Cardiac muscle cell (in vitro differentiated cells and primary cell): Measurements from ENCODE around the gene DPP8. TPM values are rescaled to one million over a fixed set of nuclear protein-coding genes. Genes with fewer than 3 reads are reported as not detected.

Source experiments
- DNase-seq, 2 donors: peaks; one replicate each; pipeline versions ENCODE4 v3.0.0 to v3.0.0-alpha.2; 2010 to 2017; ENCODE audit warnings: low read depth in 1 of 2, low spot score in 1 of 2
- H3K27ac ChIP-seq: fragments of 200-600 bp; sonication (generic); 2 replicates; pipeline ENCODE4 v1.5.1; 2016
- H3K27me3 ChIP-seq: fragments of 200-600 bp; sonication (generic); 2 replicates; pipeline ENCODE4 v1.6.0; 2016; ENCODE audit warnings: control low read depth
- H3K36me3 ChIP-seq: fragments of 200-600 bp; sonication (generic); 2 replicates; pipeline ENCODE4 v1.5.1; 2016; ENCODE audit warnings: control low read depth
- H3K4me1 ChIP-seq: fragments of 200-600 bp; sonication (generic); 2 replicates; pipeline ENCODE4 v1.8.1; 2017; ENCODE audit warnings: low read depth, mild to moderate bottlenecking, mixed run types
- H3K4me3 ChIP-seq: fragments of 200-600 bp; sonication (generic); 2 replicates; pipeline ENCODE4 v1.5.1; 2016; ENCODE audit warnings: mild to moderate bottlenecking
- H3K9me3 ChIP-seq: fragments of 200-600 bp; sonication (generic); 2 replicates; pipeline ENCODE4 v1.5.1; 2017; ENCODE audit warnings: low read depth, mild to moderate bottlenecking, control low read depth
- polyA plus RNA-seq: library from polyadenylated mRNA; unstranded; fragments of >200 nt; fragmentation: Nextera tagmentation; extraction: Ambion mirVana; gene quantifications from 2 replicates; pipeline ENCODE4 v1.2.1, GENCODE V29; 2016
- total RNA-seq: library from RNA; depleted of rRNA; stranded (reverse); fragments of >200 nt; gene quantifications from 2 replicates; pipeline ENCODE4 v1.2.3, GENCODE V29; 2016
- TF ChIP-seq, protein P1 (sequence below): IDR thresholded peaks from 2 replicates; pipeline ENCODE4 v1.5.1; 2012; ENCODE audit warnings: low read depth, mild to moderate bottlenecking, low read length

DPP8 gene
- total RNA-seq: 21.4 and 25.3 TPM in 2 replicates
- polyA plus RNA-seq: 23.2 and 29.9 TPM in 2 replicates

DNA sequence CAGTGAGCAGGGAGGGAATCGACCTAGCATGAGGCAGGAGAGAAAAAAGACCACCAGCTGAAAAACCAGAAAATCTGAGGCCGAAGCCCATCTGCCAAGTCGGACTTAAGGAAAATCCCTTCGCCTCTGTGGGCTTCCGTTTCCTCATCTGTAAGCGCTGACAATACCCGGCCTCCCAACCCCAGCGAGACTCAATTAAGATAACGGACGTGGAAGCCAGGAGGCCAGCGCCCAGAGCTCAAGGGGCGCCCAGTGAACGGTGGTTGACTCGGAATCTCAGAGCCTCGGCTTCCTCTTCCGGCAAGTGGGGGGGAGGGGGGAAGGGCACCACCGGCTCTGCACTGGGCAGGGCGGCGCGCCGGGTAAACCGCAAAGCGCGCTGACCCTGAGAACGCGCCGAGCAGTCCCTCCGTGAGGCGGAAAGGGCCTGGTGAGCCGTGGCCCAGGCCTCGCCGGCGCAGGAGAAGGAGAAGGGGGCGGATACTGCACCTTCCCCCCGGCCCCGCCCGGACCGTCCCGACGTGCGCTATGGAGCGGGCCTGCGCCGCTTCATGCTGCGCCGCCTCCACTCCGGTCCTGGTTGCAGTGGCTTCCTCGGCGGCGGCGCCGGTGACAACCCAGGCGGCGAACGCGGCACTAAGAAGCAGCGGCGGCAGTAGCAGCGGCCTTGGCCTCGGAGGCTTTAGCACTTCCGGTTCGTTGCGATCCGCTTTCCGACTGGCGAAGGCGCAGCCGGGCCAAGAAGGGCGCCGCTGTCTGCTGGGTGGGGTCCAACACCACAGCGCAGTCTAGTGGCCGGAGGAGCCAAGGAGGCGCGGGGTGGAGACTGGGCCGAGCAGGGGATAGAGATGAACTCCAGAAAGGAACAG, at the start of gene DPP8:
Gene DPP8 (minus strand): TSS at position 693 of the 869 bp plus-strand sequence. CDS start 5,136 bp downstream, outside the sequence.
- peak; percentile 96 for DNase-seq
- peaks cover 10% of the 10 kb centered on the region for H3K4me1 ChIP-seq
- peak within 1 kb of the TSS; percentile 95 for H3K4me3 ChIP-seq
- H3K9me3 ChIP-seq: no peaks in the 10 kb centered on the region
- TF ChIP-seq, protein P1, sequence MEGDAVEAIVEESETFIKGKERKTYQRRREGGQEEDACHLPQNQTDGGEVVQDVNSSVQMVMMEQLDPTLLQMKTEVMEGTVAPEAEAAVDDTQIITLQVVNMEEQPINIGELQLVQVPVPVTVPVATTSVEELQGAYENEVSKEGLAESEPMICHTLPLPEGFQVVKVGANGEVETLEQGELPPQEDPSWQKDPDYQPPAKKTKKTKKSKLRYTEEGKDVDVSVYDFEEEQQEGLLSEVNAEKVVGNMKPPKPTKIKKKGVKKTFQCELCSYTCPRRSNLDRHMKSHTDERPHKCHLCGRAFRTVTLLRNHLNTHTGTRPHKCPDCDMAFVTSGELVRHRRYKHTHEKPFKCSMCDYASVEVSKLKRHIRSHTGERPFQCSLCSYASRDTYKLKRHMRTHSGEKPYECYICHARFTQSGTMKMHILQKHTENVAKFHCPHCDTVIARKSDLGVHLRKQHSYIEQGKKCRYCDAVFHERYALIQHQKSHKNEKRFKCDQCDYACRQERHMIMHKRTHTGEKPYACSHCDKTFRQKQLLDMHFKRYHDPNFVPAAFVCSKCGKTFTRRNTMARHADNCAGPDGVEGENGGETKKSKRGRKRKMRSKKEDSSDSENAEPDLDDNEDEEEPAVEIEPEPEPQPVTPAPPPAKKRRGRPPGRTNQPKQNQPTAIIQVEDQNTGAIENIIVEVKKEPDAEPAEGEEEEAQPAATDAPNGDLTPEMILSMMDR: peak; percentile 96
- H3K36me3 ChIP-seq: peaks cover 4% of the 10 kb centered on the region
- peak within 1 kb of the TSS; percentile 95 for H3K27ac ChIP-seq
- no peaks in the 10 kb centered on the region for H3K27me3 ChIP-seq

DNA sequence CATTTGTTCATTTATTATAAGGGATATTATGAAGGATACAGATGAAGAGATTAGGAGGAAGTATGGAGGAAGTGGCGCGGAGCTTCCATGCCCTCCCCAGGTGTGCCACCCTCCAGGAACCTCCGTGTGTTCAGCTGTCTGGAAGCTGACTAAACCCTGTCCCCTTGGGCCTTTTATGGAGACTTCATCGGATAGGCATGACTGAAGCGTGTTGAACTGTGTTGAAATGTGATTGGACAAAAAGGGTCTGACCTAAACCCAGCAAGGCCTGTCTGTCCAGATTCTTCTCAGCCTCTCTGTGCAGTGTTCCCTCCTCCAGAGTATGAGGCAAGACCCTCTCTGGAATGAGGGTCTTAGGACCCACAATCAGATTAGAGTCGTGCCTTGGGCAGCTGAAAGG, 44.4 kb upstream of the DPP8 start:
- Histone ChIP-seq H3K4me3 (no peak overlapping the region), H3K27me3 (no peaks in the 10 kb centered on the region), H3K9me3 (no peaks in the 10 kb centered on the region), H3K36me3 (peaks cover 40% of the 10 kb centered on the region), H3K27ac (no peak overlapping the region), H3K4me1 (no peaks in the 10 kb centered on the region)
- TF ChIP-seq, protein P1: no peak
- no peak for DNase-seq

DNA sequence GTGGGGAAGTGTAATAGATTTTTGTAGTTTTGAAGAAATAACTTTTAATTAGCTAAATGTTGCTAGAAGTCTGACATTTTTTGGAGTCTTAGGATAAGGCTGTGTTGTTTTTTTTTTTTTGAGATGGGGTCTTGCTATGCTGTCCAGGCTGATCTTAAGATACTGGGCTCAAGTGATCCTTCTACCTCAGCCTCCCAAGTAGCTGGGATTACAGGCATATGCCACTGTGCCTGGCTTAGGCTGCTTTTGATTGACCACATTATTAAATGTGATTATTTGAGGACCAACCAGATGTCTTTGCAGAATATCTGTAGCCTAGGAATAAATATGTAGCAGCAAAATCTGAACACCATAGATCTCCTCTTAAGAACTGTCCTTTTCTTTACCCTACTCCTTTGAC, 42.5 kb upstream of the DPP8 start:
- Histone ChIP-seq H3K27ac (no peak overlapping the region), H3K4me3 (no peak overlapping the region), H3K9me3 (no peaks in the 10 kb centered on the region), H3K36me3 (peaks cover 52% of the 10 kb centered on the region), H3K27me3 (no peaks in the 10 kb centered on the region), H3K4me1 (no peaks in the 10 kb centered on the region)
- no peak for DNase-seq
- TF ChIP-seq, protein P1: no peak

- no peaks in the 10 kb centered on the region for H3K9me3 ChIP-seq
- no peaks in the 10 kb centered on the region for H3K27me3 ChIP-seq
- H3K36me3 ChIP-seq: peaks cover 47% of the 10 kb centered on the region
- no peak overlapping the region for H3K4me3 ChIP-seq
- DNase-seq: no peak
- H3K27ac ChIP-seq: no peak overlapping the region
- no peaks in the 10 kb centered on the region for H3K4me1 ChIP-seq
- TF ChIP-seq, protein P1: no peak
Observed at GRCh38 chr15:65558997-65559760, 41.7 kb upstream of the DPP8 start.

GRCh38 chr15:65558336-65558735, 40.8 kb upstream of the DPP8 start:
- Histone ChIP-seq H3K4me1 (no peaks in the 10 kb centered on the region), H3K36me3 (peaks cover 41% of the 10 kb centered on the region), H3K4me3 (no peak overlapping the region), H3K9me3 (no peaks in the 10 kb centered on the region), H3K27me3 (no peaks in the 10 kb centered on the region), H3K27ac (no peak overlapping the region)
- peak in 1 of 2 donors; percentile 21 for DNase-seq
- TF ChIP-seq, protein P1: no peak
